NOMO-1 treated with DMSO at 0.1 percent for 48 hours (cell line): ENCODE data around the gene PKN1.
"Not testable (repeated sequence)": the region's sequence is repeated elsewhere in the genome, so short reads cannot be mapped to it uniquely, and the experiment has no call there.

Experiments used
- DNase-seq: peaks from one replicate; lab custom pipeline; 2025; ENCODE audit not compliant: unreplicated experiment; lab: John Stamatoyannopoulos, UW

The PKN1 gene

DNA sequence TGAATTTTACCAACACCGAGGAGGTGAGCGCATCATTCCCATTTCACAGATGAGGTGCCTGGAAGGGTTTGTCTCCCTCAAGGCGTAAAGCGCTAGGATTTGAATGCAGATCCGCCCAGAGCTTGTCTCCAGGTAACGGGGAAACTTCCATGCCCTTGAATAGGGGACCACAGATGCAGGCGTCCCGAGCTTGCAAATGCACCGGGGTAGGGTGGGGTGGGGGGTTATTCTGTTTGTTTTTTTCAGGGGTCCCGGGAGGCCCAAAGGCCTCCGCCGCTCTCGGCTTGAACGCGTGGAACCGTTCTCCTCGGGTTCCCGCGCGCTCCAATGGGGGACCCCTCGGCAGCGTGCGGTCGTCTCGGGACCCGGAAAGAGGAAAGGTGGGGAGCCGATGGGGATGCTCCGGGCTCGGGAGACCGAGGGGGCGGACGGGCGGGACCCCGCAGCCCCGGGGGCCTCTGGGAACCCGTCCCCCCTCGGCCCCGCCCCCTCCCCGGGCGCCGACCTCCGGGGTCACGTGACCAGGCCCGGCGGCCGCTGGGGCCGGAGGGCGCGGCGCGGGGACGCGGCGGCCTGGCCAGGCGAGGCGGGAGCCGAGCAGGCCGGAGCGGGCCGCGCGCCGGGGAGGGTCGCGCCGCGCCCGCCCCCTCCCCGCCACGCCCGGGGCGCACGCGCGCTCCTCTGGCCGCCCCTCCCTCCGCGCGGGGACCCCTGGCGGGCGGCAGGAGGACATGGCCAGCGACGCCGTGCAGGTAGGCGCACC is at the start of gene PKN1:
Gene PKN1, plus strand, starts transcription at position 516 of the 763 bp plus-strand sequence. Its CDS starts 216 bp downstream, at position 732.
- DNase-seq: no peak

DNA sequence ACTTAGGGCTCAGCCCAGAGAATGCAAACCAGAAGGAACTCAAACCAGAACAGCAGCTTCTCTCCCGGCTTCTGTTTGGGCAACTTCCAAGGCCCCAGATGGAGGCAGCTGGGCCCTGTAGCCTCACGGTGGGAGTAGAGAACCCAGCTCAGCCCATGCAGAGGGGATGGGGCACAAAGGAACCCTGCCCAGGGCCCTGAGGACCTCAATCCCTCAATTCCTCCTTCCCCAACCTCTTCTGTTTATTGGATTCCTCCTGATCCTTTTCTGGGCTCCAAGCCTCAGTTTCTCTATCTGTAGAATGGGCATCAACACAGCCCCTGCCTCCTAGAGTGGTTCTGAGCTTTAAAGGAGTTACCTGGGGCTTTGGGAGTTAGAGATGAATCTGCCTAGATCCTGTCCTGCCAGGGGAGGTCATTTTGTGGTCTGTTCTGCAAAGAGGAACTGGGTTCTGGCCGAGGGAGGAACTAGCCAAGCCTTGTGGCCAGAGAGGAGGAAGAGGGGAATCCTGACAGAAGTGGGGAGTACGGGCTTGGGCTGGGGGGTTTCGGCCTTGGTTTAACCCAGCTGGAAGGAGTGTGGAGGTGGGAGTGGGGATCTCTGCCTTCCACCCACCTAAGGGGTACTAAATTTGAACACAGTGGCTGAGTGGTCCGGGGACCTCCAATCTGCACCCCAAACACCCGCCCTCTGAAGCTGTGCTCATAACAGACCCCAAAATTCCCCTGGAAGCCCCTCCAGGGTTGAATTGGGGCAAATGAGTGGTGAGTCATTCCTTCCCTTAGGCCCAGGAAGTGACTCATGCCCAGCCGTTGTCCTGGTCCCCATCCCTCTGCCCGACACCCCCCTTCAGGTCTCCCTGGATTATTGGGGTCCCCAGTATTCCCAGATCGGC is 49.2 kb upstream of the PKN1 start:
- peak; percentile 82 for DNase-seq

DNA sequence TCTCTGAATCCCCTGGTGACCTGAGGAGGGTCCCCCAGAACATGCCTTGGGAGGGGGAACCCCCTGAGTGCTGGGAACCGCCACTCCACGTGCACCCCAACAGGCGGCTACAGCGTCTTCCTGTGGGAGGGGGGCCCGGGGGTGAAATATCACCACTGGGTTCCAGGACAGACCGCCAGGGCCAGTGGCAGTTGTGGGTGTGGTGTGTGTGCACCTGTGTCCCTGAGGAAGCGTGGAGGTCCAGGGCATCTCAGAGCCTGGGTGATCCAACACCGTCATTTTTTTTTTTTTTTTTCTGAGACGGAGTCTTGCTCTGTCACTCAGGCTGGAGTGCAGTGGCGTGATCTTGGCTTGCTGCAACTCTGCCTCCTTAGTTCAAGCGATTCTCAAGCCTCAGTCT is 47.6 kb upstream of the PKN1 start:
- DNase-seq: no peak

DNA sequence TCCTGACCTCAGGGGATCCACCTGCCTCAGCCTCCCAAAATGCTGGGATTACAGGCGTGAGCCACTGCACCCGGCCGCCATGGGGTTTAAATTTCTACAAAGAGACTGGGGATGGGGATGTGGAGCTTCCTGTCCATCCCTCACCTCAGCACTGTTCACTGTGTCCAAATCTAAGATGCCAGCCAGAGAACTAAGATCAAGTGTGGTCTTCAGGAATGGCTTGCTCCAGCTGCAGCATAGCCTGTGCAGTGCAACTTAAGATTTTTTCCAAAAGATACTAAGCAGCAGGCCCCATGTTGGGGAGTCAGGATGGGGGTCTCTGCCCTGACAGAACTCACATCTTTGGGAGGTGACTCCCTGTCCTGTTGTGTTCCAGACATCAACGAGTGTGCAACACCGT is 42.6 kb upstream of the PKN1 start:
- DNase-seq: no peak

- no peak for DNase-seq
Measured at GRCh38 chr19:14391156-14391821, 41.8 kb upstream of the PKN1 start.

GRCh38 chr19:14393329-14393728 is 39.8 kb upstream of the PKN1 start:
- DNase-seq: no peak

- no peak for DNase-seq
Measured at GRCh38 chr19:14394167-14394566, 38.9 kb upstream of the PKN1 start.

DNA sequence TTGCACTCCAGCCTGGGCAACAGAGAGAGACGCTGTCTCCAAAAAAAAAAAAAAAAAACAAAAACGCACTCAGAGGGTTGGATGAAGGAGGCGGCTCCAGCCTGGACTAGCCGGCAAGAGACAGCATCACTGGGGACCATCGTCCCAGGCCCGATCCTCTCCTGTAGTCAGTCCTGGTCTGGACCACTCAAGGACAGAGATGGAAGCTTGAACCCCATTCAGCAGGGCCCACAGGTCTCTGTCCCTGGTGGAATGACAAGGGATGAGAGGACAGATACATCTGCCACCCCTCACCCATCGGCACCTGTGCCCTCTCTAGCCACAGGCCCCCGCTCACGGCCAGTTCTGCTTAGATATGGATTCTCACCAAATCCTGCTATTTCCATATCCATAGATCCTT is 37.8 kb upstream of the PKN1 start:
- DNase-seq: no peak

DNA sequence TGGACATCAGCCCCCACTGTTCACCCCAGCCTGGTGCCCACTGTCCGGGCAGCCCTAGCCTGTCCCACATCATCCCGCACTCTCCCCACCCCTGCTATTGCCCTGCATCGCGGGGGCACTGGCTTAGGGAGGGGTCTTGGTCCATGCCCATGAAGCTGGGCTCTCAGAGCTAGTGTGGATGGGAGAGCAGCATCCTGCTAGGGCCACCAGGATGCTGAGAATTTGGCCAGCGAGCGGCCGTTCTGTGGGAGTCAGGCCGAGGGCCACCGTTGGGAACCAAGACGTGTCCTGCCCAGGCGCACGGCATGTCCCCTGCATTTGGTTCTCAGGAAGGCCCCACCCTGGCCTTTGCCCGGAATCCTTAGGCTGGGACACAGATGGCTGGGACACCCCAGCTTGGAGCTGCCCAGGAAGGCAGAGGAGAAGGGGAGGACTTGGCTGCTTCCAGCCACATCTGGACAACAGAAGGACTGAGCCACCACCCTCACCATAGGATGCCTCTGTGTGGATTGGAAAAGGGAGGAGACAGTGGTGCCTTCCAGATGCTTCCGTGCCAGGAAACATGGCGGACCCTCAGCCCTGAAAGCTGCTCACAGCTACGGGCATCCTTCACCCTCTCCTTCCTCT is 37.3 kb upstream of the PKN1 start:
- DNase-seq: peak; percentile 38

DNA sequence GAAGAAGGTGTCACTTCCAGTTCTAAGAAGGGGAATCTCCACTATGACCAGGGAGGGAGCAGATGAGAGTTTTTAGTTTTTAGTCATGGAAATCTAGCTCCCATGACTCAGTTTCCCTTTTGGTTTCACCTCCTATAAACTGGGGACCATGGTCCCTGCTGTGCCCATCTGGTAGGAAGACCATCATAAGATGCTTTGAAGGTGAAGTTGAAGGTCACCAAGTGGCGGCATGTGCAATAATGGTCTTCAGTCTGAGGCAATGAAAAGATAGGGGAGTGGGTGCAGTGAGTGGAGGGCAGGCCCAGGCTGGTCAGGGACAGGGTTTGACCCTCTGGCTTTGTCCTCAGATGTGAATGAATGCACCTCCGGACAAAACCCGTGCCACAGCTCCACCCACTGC is 36.4 kb upstream of the PKN1 start:
- DNase-seq: not testable (repeated sequence)

- DNase-seq: not testable (repeated sequence)
Measured at GRCh38 chr19:14397168-14397567, 35.9 kb upstream of the PKN1 start.

GRCh38 chr19:14400951-14401431 is 32.1 kb upstream of the PKN1 start:
- DNase-seq: no peak

- no peak for DNase-seq
Measured at GRCh38 chr19:14401468-14402195, 31.5 kb upstream of the PKN1 start.

DNA sequence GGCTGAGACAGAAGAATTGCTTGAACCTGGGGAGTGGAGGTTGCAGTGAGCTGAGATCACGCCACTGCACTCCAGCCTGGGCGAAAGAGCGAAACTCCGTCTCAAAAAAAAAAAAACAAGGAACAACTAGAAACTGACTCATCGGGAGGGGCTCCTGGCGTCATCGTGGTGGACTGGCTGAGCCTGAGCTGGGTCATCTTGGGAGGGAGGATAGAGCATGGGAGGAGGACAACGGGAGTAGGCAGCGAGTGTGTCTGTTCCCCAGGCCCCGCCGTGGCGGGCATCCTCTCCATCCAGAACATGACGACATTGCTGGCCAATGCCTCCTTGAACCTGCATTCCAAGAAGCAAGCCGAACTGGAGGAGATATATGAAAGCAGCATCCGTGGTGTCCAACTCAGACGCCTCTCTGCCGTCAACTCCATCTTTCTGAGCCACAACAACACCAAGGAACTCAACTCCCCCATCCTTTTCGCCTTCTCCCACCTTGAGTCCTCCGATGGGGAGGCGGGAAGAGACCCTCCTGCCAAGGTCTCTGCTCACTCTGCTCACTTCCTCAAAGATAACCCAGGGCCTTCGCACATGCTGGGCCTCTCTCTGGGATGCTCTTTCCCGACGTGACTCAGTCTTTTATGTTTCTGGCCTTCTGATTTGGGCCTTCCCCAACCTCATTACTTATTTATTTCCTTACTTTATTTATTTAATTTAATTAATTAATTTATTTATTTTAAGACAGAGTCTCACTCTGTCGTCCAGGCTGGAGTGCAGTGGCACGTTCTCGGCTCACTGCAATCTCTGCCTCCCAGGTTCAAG is 30.6 kb upstream of the PKN1 start:
- no peak for DNase-seq

GRCh38 chr19:14403145-14403930 is 29.8 kb upstream of the PKN1 start:
- DNase-seq: not testable (repeated sequence)

DNA sequence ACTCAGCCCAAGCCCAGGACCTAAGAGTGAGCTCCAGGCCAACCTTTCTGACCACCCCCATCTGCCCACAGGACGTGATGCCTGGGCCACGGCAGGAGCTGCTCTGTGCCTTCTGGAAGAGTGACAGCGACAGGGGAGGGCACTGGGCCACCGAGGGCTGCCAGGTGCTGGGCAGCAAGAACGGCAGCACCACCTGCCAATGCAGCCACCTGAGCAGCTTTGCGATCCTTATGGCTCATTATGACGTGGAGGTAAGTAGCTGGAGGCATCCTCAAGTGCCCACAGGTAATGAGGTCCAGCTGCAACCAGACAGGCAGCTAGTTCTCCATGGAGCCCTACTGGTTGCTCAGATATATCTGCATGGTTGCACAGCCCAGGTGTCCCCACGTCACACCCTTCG is 28.8 kb upstream of the PKN1 start:
- no peak for DNase-seq

- no peak for DNase-seq
Measured at GRCh38 chr19:14405380-14405757, 27.7 kb upstream of the PKN1 start.

DNA sequence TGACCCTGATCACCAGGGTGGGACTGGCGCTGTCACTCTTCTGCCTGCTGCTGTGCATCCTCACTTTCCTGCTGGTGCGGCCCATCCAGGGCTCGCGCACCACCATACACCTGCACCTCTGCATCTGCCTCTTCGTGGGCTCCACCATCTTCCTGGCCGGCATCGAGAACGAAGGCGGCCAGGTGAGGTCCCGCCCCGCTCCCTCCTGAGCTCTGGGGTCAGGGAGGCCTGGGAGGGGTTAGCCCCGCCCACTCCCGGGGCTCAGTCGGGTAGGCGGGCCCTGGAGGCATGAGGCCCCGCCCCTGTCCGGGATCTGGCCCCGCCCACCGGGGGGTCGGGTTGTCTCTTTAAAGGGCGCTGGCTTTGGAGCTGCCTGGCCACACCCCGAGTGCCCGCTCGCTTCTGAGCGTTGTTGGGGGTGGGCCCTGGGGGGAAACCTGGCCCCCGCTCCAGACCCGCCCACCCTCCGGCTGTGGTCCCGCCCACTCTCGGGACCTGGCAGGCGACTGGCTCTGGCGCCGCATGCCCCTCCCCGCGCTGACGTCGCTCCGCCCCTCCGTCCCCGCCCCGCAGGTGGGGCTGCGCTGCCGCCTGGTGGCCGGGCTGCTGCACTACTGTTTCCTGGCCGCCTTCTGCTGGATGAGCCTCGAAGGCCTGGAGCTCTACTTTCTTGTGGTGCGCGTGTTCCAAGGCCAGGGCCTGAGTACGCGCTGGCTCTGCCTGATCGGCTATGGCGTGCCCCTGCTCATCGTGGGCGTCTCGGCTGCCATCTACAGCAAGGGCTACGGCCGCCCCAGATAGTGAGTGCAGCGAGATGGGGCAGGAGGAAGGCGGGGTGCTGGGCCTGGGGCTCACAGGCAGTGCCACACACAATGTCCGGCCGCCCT is 27.1 kb upstream of the PKN1 start:
- DNase-seq: peak; percentile 75
